T-cell (primary cell): ENCODE data around the gene RPAP3. TPM values are rescaled to one million over a fixed set of nuclear protein-coding genes. Genes with fewer than 3 reads are reported as not detected.

Source experiments
- ATAC-seq, 4 experiments: fragments of 200-7000 bp in 3 of 4; fragments of 150-1000 bp in 1 of 4; cut with Tn5 transposase; replicated peaks in 1 of 4; 1 replicate in 3 of 4; 2 replicates in 1 of 4; pipeline ENCODE4 v1.10.0; 2021; ENCODE audit warnings: moderate library complexity in 3 of 4, mild to moderate bottlenecking in 2 of 4, moderate number of reproducible peaks in 1 of 4
- CTCF ChIA-PET, 2 donors: fragments of 300-600 bp; sonication (Branson Sonifier 250); formaldehyde crosslinking; loops; one replicate each; lab custom pipeline; 2022; ENCODE audit warnings: antibody characterized with exemption in 2 of 2; lab: Charles Lee
- POLR2A ChIA-PET, 2 donors: fragments of 300-600 bp; sonication (Branson Sonifier 250); formaldehyde crosslinking; loops; one replicate each; lab custom pipeline; 2022; ENCODE audit warnings: antibody characterized with exemption in 2 of 2; lab: Charles Lee
- DNase-seq, 35 experiments: peaks; one replicate each; pipeline versions ENCODE4 v3.0.0 to v3.0.0-alpha.2; 2013 to 2023
- H3K27ac ChIP-seq: one replicate; pipeline ENCODE4 v1.5.1; 2013; ENCODE audit warnings: low read length
- H3K27me3 ChIP-seq, 2 experiments: replicated peaks in 1 of 2; 1 replicate in 1 of 2; 2 replicates in 1 of 2; pipeline versions ENCODE4 v1.6.1 to v1.7.0; 2013; ENCODE audit warnings: low read length in 1 of 2, mixed read lengths in 1 of 2; ENCODE audit not compliant: control insufficient read depth in 2 of 2, insufficient read depth in 2 of 2; ENCODE audit errors: extremely low read depth in 1 of 2
- H3K36me3 ChIP-seq, 2 donors: 1 replicate in 1 of 2; 2 replicates in 1 of 2; pipeline versions ENCODE4 v1.6.1 to v1.7.0; 2013; ENCODE audit warnings: low read length in 1 of 2; ENCODE audit not compliant: control insufficient read depth in 2 of 2, insufficient read depth in 1 of 2; ENCODE audit errors: extremely low read depth in 1 of 2
- H3K4me1 ChIP-seq, 2 experiments: 1 replicate in 1 of 2; 2 replicates in 1 of 2; pipeline versions ENCODE4 v1.6.1 to v1.7.0; 2013; ENCODE audit warnings: low read length in 2 of 2, mixed read lengths in 1 of 2; ENCODE audit not compliant: insufficient read depth in 2 of 2, control insufficient read depth in 1 of 2; ENCODE audit errors: extremely low read depth in 1 of 2
- H3K4me3 ChIP-seq, 2 donors: 1 replicate in 1 of 2; 2 replicates in 1 of 2; pipeline versions ENCODE4 v1.5.1 to v1.7.0; 2013; ENCODE audit warnings: mild to moderate bottlenecking in 2 of 2, low read length in 1 of 2, moderate library complexity in 1 of 2; ENCODE audit not compliant: control insufficient read depth in 1 of 2; ENCODE audit errors: extremely low read depth in 1 of 2
- H3K9me3 ChIP-seq: 2 replicates; pipeline ENCODE4 v1.7.0; 2013
- H3K27ac Mint-ChIP-seq, 2 donors: one replicate each; pipeline ENCODE4 v1.8.0; 2020 to 2021; ENCODE audit warnings: mild to moderate bottlenecking in 2 of 2, mixed read lengths in 2 of 2
- H3K27me3 Mint-ChIP-seq, 2 donors: one replicate each; pipeline ENCODE4 v1.8.0; 2021 to 2022; ENCODE audit warnings: mixed read lengths in 2 of 2
- H3K36me3 Mint-ChIP-seq: one replicate; pipeline ENCODE4 v1.8.0; 2021; ENCODE audit warnings: mixed read lengths
- H3K4me1 Mint-ChIP-seq, 3 donors: one replicate each; pipeline ENCODE4 v1.8.0; 2020 to 2022; ENCODE audit warnings: mixed read lengths in 3 of 3, mild to moderate bottlenecking in 1 of 3
- H3K4me3 Mint-ChIP-seq, 3 donors: one replicate each; pipeline ENCODE4 v1.8.0; 2020 to 2022; ENCODE audit warnings: mild to moderate bottlenecking in 3 of 3, mixed read lengths in 3 of 3, moderate library complexity in 3 of 3
- H3K9me3 Mint-ChIP-seq, 3 donors: one replicate each; pipeline ENCODE4 v1.8.0; 2020 to 2022; ENCODE audit warnings: mixed read lengths in 3 of 3
- WGBS: methylation state at CpG from one replicate; pipeline ENCODE4 v1.1.5; 2013; ENCODE audit warnings: missing lambda C conversion rate; ENCODE audit not compliant: insufficient coverage; 5-methylcytosine and 5-hydroxymethylcytosine counted together
- total RNA-seq, 35 experiments: library from RNA in 6 of 35; stranded (reverse) in 6 of 35; fragments of 120-200 nt in 1 of 35; gene quantifications; one replicate each; pipeline versions ENCODE4 v1.2.1 to v1.2.4 and lab custom pipeline; 2013 to 2026

The RPAP3 gene
- total RNA-seq, 5 donors from 2014 or later (not counting 1 experiment from before 2014, with no cell fraction given): 24.0 to 33.5 (median 29.4) TPM

DNA sequence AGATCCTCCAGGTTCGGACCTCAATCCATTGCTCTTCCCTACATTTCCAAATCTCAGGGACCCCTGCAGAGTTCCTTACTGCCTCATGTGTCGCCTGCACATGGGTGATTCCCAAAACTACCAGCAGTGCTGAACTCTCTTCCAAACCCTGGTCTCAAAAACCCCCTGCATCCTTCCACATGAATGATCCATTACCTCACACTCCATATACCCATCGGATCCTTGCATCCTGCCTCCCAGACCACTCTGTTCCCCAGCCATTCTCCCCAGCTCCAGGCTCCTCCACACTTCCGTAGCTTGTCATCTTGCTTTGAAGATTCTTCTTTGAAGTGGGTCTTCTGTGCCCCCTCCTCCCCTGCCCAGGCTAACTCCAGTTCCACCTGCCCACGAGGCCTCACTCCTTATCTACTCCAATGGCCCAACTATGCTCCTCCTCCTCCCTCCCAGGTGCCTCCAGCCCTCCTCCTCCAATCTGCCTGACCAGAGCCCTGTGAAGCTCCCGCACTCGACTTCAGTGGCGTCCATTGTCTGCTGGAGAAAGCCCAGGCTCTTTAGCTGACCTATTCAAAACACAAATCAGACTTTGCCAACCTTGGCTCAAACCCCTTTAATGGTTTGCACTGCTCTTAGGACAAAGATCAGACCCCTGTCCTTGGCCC is 39.1 kb upstream of the RPAP3 start:
- Mint-ChIP-seq H3K4me1 (peaks cover 28 to 41% (median 32%) of the 10 kb centered on the region in 3 donors), H3K4me3 (no peak overlapping the region), H3K9me3 (no peaks in the 10 kb centered on the region), H3K27ac (no peak overlapping the region), H3K27me3 (no peaks in the 10 kb centered on the region), H3K36me3 (no peaks in the 10 kb centered on the region)
- H3K4me3 ChIP-seq: no peak overlapping the region
- no peak overlapping the region for H3K27ac ChIP-seq
- peaks cover 9 to 27% of the 10 kb centered on the region in 2 experiments for H3K4me1 ChIP-seq
- ATAC-seq: no peak
- CTCF ChIA-PET: interaction anchor here (0.5 to 6.1 kb wide), 15 partner anchors 11 to 218 kb away, joined by 3 to 95 read pairs (median 3); partner anchors contain the start of genes RAPGEF3 (in 1 of the 2) and TMEM106C (in 1 of the 2)
- H3K9me3 ChIP-seq: no peaks in the 10 kb centered on the region
- DNase-seq: no peak
- H3K27me3 ChIP-seq: peaks cover 0 to 52% of the 10 kb centered on the region in 2 experiments
- WGBS: 74% methylated on average over 8 of the region's 8 CpGs
- POLR2A ChIA-PET: no interaction called here
- no peaks in the 10 kb centered on the region for H3K36me3 ChIP-seq

DNA sequence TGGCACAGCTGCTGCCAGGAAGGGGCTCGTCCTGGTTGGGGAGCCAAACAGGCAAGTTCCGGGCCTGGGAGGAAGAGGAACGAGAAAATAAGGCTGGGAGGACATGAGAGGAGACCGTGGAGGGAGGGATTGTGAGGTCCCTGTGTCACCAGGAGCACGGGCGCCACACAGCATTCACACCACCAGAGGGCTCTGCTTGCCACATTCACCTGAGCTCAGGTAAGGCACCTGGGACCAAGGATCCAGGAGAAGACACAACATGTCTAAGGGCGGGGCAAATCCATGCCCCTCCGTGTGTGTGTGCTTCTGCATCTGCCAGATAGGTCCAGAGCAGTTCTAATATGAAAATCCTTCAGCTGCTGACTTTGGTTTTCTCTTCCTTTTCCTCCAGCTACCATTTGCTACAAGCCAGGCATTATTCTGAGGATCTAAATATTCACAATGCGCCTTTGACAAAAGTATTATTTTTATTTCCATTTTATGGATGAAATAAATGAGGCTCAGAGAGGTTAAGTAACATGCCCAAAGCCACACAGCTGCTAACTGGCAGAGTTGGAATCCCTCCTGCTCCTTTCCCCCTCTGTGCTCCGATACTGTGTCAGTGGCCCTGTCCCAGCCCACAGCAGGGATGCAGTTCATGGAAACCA is 38.3 kb upstream of the RPAP3 start:
- Histone ChIP-seq H3K4me1 (peaks cover 9 to 29% of the 10 kb centered on the region in 2 experiments), H3K4me3 (no peak overlapping the region), H3K27ac (no peak overlapping the region), H3K36me3 (no peaks in the 10 kb centered on the region), H3K27me3 (peaks cover 0 to 49% of the 10 kb centered on the region in 2 experiments), H3K9me3 (no peaks in the 10 kb centered on the region)
- Mint-ChIP-seq H3K36me3 (no peaks in the 10 kb centered on the region), H3K4me1 (peaks cover 32 to 48% (median 39%) of the 10 kb centered on the region in 3 donors), H3K27ac (no peak overlapping the region), H3K4me3 (no peak overlapping the region), H3K9me3 (no peaks in the 10 kb centered on the region), H3K27me3 (no peaks in the 10 kb centered on the region)
- POLR2A ChIA-PET: interaction anchor here in 1 of 2 donors (0.6 kb wide), 1 partner anchor 27 kb away, joined by 3 read pairs; no protein-coding TSS in a partner anchor
- DNase-seq (peak; percentile 28 to 77 (median 54)), ATAC-seq (peak; percentile 51 to 57 (median 54))
- CTCF ChIA-PET: interaction anchor here (0.5 to 6.1 kb wide), 29 partner anchors 10 to 1735 kb away, joined by 3 to 95 read pairs (median 4); partner anchors contain the start of genes RAPGEF3 (in 2 of the 2), ENDOU (in 1 of the 2), SLC48A1 (in 1 of the 2) and TMEM106C (in 1 of the 2)
- 52% methylated on average over 5 of the region's 10 CpGs for WGBS

DNA sequence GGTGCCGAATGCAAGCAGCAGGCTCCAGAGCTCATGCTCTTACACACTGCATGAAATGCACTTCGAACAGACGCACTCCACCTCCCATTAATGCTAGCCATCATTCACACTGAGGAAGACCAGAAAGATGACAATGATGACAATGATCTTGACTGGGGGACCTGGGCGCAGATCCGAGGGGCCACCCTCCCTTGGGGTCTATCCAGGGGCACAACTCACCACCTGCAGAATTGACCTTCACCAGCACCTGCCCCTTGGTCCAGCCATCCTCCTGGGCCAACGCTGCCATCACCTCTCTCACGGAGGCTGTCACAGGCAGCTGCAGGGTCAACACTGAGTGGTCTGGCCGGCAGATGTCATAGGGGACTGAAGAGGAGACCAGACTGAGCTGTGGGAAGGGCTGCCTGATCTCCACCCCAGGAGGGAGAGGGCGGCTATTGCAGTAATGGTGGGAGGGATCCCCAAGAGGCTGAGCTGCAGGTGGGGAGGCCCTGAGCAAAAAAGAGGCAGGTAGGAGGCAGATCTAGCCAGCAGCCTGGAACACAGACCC is 37.6 kb upstream of the RPAP3 start:
- ATAC-seq: no peak
- Mint-ChIP-seq H3K36me3 (no peaks in the 10 kb centered on the region), H3K27me3 (no peaks in the 10 kb centered on the region), H3K9me3 (no peaks in the 10 kb centered on the region), H3K27ac (no peak overlapping the region), H3K4me1 (peaks cover 32 to 51% (median 39%) of the 10 kb centered on the region in 3 donors), H3K4me3 (no peak overlapping the region)
- ChIA-PET CTCF (interaction anchor here (0.6 to 6.1 kb wide), 48 partner anchors 10 to 1615 kb away, joined by 3 to 95 read pairs (median 4); partner anchors contain the start of genes RAPGEF3 (in 2 of the 2), ENDOU (in 1 of the 2), RPAP3 (in 1 of the 2) and SLC48A1 (in 1 of the 2)), POLR2A (interaction anchor here in 1 of 2 donors (0.6 kb wide), 1 partner anchor 28 kb away, joined by 3 read pairs; no protein-coding TSS in a partner anchor)
- 83% methylated on average over 8 of the region's 9 CpGs for WGBS
- no peak overlapping the region for H3K4me3 ChIP-seq
- no peaks in the 10 kb centered on the region for H3K36me3 ChIP-seq
- no peak for DNase-seq
- no peak overlapping the region for H3K27ac ChIP-seq
- H3K4me1 ChIP-seq: peaks cover 9 to 29% of the 10 kb centered on the region in 2 experiments
- H3K27me3 ChIP-seq: peaks cover 0 to 43% of the 10 kb centered on the region in 2 experiments
- H3K9me3 ChIP-seq: no peaks in the 10 kb centered on the region

DNA sequence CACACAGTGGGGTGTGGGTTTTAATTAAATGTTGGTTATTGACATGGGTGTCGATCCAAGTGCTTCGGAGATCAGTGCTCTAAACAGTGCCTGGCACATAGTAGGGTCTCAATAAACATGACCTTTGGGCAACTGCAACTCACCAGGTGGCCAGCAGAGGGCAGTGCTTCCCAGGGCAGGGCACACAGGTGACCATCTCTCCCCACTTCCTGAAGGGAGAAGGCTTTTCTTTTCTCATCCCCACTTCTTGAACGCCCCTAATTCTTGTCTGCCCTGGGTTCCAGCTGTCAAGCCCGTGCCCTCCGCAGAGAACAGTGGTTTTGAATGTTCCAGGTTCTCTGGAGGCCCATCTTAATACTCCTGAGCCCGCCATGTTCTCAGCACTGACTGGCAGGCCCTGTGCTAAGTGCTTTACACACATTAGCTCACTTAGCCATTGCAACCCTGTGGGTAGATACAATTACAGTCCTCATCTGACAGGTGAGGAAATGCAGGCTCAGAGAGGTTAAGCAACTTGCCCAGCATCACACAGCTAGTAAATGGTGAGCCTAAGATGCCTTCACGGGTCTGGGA is 36.5 kb upstream of the RPAP3 start:
- 81% methylated on average over 3 of the region's 7 CpGs for WGBS
- no peak overlapping the region for H3K4me3 ChIP-seq
- peak overlapping the region in 1 of 2 donors; percentile 51 for H3K27ac Mint-ChIP-seq
- no peaks in the 10 kb centered on the region for H3K36me3 Mint-ChIP-seq
- H3K9me3 ChIP-seq: no peaks in the 10 kb centered on the region
- H3K4me3 Mint-ChIP-seq: peak overlapping the region in 1 of 3 donors; percentile 42
- peak in 2 of 4 experiments; percentile 30 to 36 for ATAC-seq
- H3K4me1 Mint-ChIP-seq: peaks cover 32 to 51% (median 39%) of the 10 kb centered on the region in 3 donors
- POLR2A ChIA-PET: no interaction called here
- CTCF ChIA-PET: interaction anchor here (0.5 to 6.1 kb wide), 48 partner anchors 9 to 387 kb away, joined by 3 to 95 read pairs (median 5); partner anchors contain the start of genes ENDOU (in 1 of the 2), RAPGEF3 (in 1 of the 2), RPAP3 (in 1 of the 2) and SLC48A1 (in 1 of the 2)
- peaks cover 0 to 35% of the 10 kb centered on the region in 2 experiments for H3K27me3 ChIP-seq
- H3K9me3 Mint-ChIP-seq: no peaks in the 10 kb centered on the region
- peak in 31 of 35 experiments; percentile 26 to 81 (median 56) for DNase-seq
- H3K27me3 Mint-ChIP-seq: no peaks in the 10 kb centered on the region
- H3K4me1 ChIP-seq: peaks cover 9 to 33% of the 10 kb centered on the region in 2 experiments
- no peak overlapping the region for H3K27ac ChIP-seq
- no peaks in the 10 kb centered on the region for H3K36me3 ChIP-seq

DNA sequence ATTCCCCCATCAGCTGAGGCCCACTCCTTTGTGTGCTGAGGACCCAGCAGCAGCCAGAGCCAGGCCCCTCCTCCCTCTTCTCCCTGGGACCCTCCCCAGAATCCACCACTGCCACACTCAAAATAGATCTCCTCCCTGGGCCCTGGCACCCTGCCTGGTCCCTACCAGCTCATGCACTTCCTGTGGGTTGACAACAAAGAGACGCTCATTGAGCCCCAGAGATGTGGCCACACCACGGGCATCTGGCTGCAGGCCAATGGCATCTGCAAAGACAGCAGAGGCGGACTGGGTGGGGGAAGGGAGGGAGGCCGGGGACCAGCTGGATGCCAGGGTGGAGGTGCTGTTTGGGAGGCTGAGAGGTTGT is 35.5 kb upstream of the RPAP3 start:
- ChIA-PET POLR2A (interaction anchor here (0.5 to 0.9 kb wide), 3 partner anchors 25 to 208 kb away, joined by 3 to 4 read pairs (median 3); no protein-coding TSS in a partner anchor), CTCF (interaction anchor here (0.6 to 6.1 kb wide), 43 partner anchors 8 to 1439 kb away, joined by 3 to 95 read pairs (median 5); partner anchors contain the start of genes RAPGEF3 (in 1 of the 2), RPAP3 (in 1 of the 2), SLC48A1 (in 1 of the 2) and TMEM106C (in 1 of the 2))
- peaks cover 9 to 33% of the 10 kb centered on the region in 2 experiments for H3K4me1 ChIP-seq
- Mint-ChIP-seq H3K9me3 (no peaks in the 10 kb centered on the region), H3K27me3 (no peaks in the 10 kb centered on the region), H3K36me3 (no peaks in the 10 kb centered on the region), H3K4me3 (peak overlapping the region; percentile 4 to 24 (median 10)), H3K27ac (peak overlapping the region; percentile 35 to 64), H3K4me1 (peaks cover 32 to 49% (median 39%) of the 10 kb centered on the region in 3 donors)
- no peaks in the 10 kb centered on the region for H3K9me3 ChIP-seq
- no peak overlapping the region for H3K27ac ChIP-seq
- no peaks in the 10 kb centered on the region for H3K36me3 ChIP-seq
- DNase-seq (peak; percentile 47 to 82 (median 76)), ATAC-seq (peak; percentile 62 to 81 (median 76))
- no peak overlapping the region for H3K4me3 ChIP-seq
- WGBS: 0% methylated on average over 3 of the region's 4 CpGs
- H3K27me3 ChIP-seq: peaks cover 0 to 28% of the 10 kb centered on the region in 2 experiments
